ENCODE results near the gene WDR77. TPM values are rescaled to one million over a fixed set of nuclear protein-coding genes. Genes with fewer than 3 reads are reported as not detected.

The WDR77 gene
- total RNA-seq, 1 experiment from 2014 or later, result 62.1 TPM

GRCh38 chr1:111442457-111442856, 6.6 kb downstream of the WDR77 start:
- Histone ChIP-seq H3K4me3 (ENCODE audit: low read length) (no peak overlapping the region), H3K27me3 (ENCODE audit: low read length) (no peaks in the 10 kb centered on the region), H3F3A (ENCODE audit: low read length, unreplicated experiment) (no peaks in the 10 kb centered on the region), H3K36me3 (ENCODE audit: low read depth, low read length) (peaks cover 83% of the 10 kb centered on the region), H3K79me2 (ENCODE audit: low read length) (peaks cover 33% of the 10 kb centered on the region), H3K4me1 (ENCODE audit: insufficient read depth, low read length) (peaks cover 21% of the 10 kb centered on the region), H3K9me2 (replicated peaks; ENCODE audit: low read length) (no peaks in the 10 kb centered on the region), H3K9me3 (ENCODE audit: low read length) (no peaks in the 10 kb centered on the region), H3K4me2 (ENCODE audit: low read length) (no peak overlapping the region), H3K27ac (ENCODE audit: low read length) (no peak overlapping the region), H2AFZ (ENCODE audit: low read length) (no peak overlapping the region), H4K20me1 (ENCODE audit: low read length) (peaks cover 15% of the 10 kb centered on the region; the same call in 1 of the 2 replicates), H3K9ac (ENCODE audit: low read length) (no peak overlapping the region)
- ATAC-seq (no peak), DNase-seq (no peak)
- TF ChIP-seq CTCF (conservative IDR thresholded peaks at IDR 0.05; ENCODE audit: low read depth, low read length) (no peak), EZH2phosphoT487 (IDR thresholded peaks at IDR 0.05; ENCODE audit: borderline replicate concordance, low read length) (no peak), EZH2 (IDR thresholded peaks at IDR 0.05; ENCODE audit: low read length, unreplicated experiment) (no peak)
- intact Hi-C loops (cut with micrococcal nuclease), result no loop called here
- BruUV-seq (replicated peaks), result no TSS peak
- ChIA-PET POLR2A (ENCODE audit: unreplicated experiment) (no interaction called here), CTCF (no interaction called here)

- H4K20me1 ChIP-seq (ENCODE audit: low read length), result peaks cover 8% of the 10 kb centered on the region; the same call in 1 of the 2 replicates
- CTCF ChIA-PET, result no interaction called here
- no peaks in the 10 kb centered on the region for H3F3A ChIP-seq (ENCODE audit: low read length, unreplicated experiment)
- no peak overlapping the region for H3K4me2 ChIP-seq (ENCODE audit: low read length)
- TF ChIP-seq CTCF (conservative IDR thresholded peaks at IDR 0.05; ENCODE audit: low read depth, low read length) (peak; percentile 73), EZH2 (IDR thresholded peaks at IDR 0.05; ENCODE audit: low read length, unreplicated experiment) (no peak), EZH2phosphoT487 (IDR thresholded peaks at IDR 0.05; ENCODE audit: borderline replicate concordance, low read length) (no peak)
- no peak overlapping the region for H3K27ac ChIP-seq (ENCODE audit: low read length)
- peak; percentile 35 for DNase-seq
- no peaks in the 10 kb centered on the region for H3K27me3 ChIP-seq (ENCODE audit: low read length)
- BruUV-seq (replicated peaks), result no TSS peak
- H2AFZ ChIP-seq (ENCODE audit: low read length), result no peak overlapping the region
- H3K9me2 ChIP-seq (replicated peaks; ENCODE audit: low read length), result no peaks in the 10 kb centered on the region
- no peak for ATAC-seq
- peaks cover 21% of the 10 kb centered on the region for H3K4me1 ChIP-seq (ENCODE audit: insufficient read depth, low read length)
- peaks cover 26% of the 10 kb centered on the region for H3K79me2 ChIP-seq (ENCODE audit: low read length)
- H3K9ac ChIP-seq (ENCODE audit: low read length), result no peak overlapping the region
- H3K9me3 ChIP-seq (ENCODE audit: low read length), result no peaks in the 10 kb centered on the region
- H3K4me3 ChIP-seq (ENCODE audit: low read length), result no peak overlapping the region
- POLR2A ChIA-PET (ENCODE audit: unreplicated experiment), result no interaction called here
- intact Hi-C loops (cut with micrococcal nuclease), result no loop called here
- peaks cover 84% of the 10 kb centered on the region for H3K36me3 ChIP-seq (ENCODE audit: low read depth, low read length)
Measured at GRCh38 chr1:111441573-111442192, 7.4 kb downstream of the WDR77 start.

GRCh38 chr1:111439461-111440351, 9.3 kb downstream of the WDR77 start:
- POLR2A ChIA-PET (ENCODE audit: unreplicated experiment), result no interaction called here
- Histone ChIP-seq H3K9ac (ENCODE audit: low read length) (no peak overlapping the region), H3K4me1 (ENCODE audit: insufficient read depth, low read length) (peaks cover 20% of the 10 kb centered on the region), H3K4me2 (ENCODE audit: low read length) (no peak overlapping the region), H3K27ac (ENCODE audit: low read length) (no peak overlapping the region), H2AFZ (ENCODE audit: low read length) (no peak overlapping the region), H3K9me2 (replicated peaks; ENCODE audit: low read length) (no peaks in the 10 kb centered on the region), H3K36me3 (ENCODE audit: low read depth, low read length) (peaks cover 68% of the 10 kb centered on the region), H3K79me2 (ENCODE audit: low read length) (peaks cover 6% of the 10 kb centered on the region), H3K4me3 (ENCODE audit: low read length) (no peak overlapping the region), H3F3A (ENCODE audit: low read length, unreplicated experiment) (no peaks in the 10 kb centered on the region), H3K27me3 (ENCODE audit: low read length) (no peaks in the 10 kb centered on the region), H4K20me1 (ENCODE audit: low read length) (no peaks in the 10 kb centered on the region), H3K9me3 (ENCODE audit: low read length) (no peaks in the 10 kb centered on the region)
- CTCF ChIA-PET, result no interaction called here
- TF ChIP-seq EZH2phosphoT487 (IDR thresholded peaks at IDR 0.05; ENCODE audit: borderline replicate concordance, low read length) (no peak), CTCF (conservative IDR thresholded peaks at IDR 0.05; ENCODE audit: low read depth, low read length) (no peak)
- ATAC-seq, result no peak
- no TSS peak for BruUV-seq (replicated peaks)
- intact Hi-C loops (cut with micrococcal nuclease), result no loop called here
- no peak for DNase-seq

Measured in PC-3 (cell line).